ENCODE measurements around the gene FAM98C. TPM values are rescaled to one million over a fixed set of nuclear protein-coding genes. Genes with fewer than 3 reads are reported as not detected.

Gene FAM98C
- total RNA-seq, 2 donors from 2014 or later = 19.9 to 59.5 TPM

- H3K27me3 ChIP-seq (replicated peaks; ENCODE audit: insufficient read depth) = no peaks in the 10 kb centered on the region
- H3K9me3 ChIP-seq = no peaks in the 10 kb centered on the region
- H3K4me1 ChIP-seq (replicated peaks) = peaks cover 5% of the 10 kb centered on the region
- TF ChIP-seq POLR2AphosphoS5 (IDR thresholded peaks at IDR 0.05) (no peak), POLR2A (IDR thresholded peaks at IDR 0.05) (no peak)
- TF ChIP-seq, protein P1, sequence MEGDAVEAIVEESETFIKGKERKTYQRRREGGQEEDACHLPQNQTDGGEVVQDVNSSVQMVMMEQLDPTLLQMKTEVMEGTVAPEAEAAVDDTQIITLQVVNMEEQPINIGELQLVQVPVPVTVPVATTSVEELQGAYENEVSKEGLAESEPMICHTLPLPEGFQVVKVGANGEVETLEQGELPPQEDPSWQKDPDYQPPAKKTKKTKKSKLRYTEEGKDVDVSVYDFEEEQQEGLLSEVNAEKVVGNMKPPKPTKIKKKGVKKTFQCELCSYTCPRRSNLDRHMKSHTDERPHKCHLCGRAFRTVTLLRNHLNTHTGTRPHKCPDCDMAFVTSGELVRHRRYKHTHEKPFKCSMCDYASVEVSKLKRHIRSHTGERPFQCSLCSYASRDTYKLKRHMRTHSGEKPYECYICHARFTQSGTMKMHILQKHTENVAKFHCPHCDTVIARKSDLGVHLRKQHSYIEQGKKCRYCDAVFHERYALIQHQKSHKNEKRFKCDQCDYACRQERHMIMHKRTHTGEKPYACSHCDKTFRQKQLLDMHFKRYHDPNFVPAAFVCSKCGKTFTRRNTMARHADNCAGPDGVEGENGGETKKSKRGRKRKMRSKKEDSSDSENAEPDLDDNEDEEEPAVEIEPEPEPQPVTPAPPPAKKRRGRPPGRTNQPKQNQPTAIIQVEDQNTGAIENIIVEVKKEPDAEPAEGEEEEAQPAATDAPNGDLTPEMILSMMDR (IDR thresholded peaks at IDR 0.05) = no peak
- peaks cover 10 to 37% of the 10 kb centered on the region in 2 donors for H3K36me3 ChIP-seq
- WGBS = 87% methylated on average over 10 of the region's 10 CpGs
- DNase-seq (ENCODE audit: low spot score) = no peak
- intact Hi-C loops (cut with DNase I) = no loop called here
- H3K27ac ChIP-seq = no peak overlapping the region
- H3K4me3 ChIP-seq = no peak overlapping the region
Measured at GRCh38 chr19:38384209-38385027, 18.5 kb upstream of the FAM98C start.

DNA sequence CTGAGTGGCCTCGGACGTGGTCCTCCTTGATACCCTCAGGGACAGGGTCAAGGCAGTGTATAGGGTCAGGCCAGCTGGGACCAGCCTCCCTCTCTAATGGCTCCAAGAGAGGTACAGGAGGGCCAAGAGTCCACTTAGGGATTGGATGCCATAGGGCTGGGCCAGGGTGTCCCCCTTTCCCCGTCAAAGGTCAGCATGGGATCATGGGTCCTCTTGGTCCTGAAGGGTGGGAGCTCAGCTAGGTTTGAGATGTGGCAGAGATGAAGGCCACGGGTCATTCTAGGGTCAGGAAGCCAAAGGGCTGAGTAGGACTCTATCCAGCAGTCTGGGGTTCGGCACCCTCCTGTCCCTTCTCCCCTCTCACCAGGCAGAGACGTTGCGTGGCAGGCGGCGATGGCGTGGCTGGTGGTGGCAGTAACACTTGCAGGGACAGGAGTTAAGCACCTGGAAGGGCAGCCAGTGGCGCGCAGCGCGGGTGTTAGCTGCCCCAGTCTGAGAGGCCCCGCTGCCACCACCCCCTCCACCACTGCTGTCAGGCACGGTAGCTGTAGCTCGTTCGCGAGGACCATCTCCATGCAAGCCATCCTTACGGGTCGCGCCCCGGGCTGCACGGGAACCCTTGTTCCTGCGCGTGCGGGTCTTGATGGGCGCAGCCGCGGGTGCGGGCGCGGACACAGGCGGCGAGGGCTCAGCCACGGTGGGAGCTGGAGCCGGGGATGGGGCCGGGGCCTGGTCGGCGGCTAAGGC, 17.7 kb upstream of the FAM98C start:
- H3K27ac ChIP-seq = no peak overlapping the region
- H3K4me3 ChIP-seq = no peak overlapping the region
- no peak for DNase-seq (ENCODE audit: low spot score)
- peaks cover 5% of the 10 kb centered on the region for H3K4me1 ChIP-seq (replicated peaks)
- H3K27me3 ChIP-seq (replicated peaks; ENCODE audit: insufficient read depth) = no peaks in the 10 kb centered on the region
- TF ChIP-seq POLR2A (IDR thresholded peaks at IDR 0.05) = no peak
- TF ChIP-seq, protein P1 (IDR thresholded peaks at IDR 0.05) = no peak
- TF ChIP-seq POLR2AphosphoS5 (IDR thresholded peaks at IDR 0.05) = no peak
- 87% methylated on average over 36 of the region's 40 CpGs for WGBS
- no peaks in the 10 kb centered on the region for H3K9me3 ChIP-seq
- intact Hi-C loops (cut with DNase I) = no loop called here
- peaks cover 8 to 37% of the 10 kb centered on the region in 2 donors for H3K36me3 ChIP-seq

DNA sequence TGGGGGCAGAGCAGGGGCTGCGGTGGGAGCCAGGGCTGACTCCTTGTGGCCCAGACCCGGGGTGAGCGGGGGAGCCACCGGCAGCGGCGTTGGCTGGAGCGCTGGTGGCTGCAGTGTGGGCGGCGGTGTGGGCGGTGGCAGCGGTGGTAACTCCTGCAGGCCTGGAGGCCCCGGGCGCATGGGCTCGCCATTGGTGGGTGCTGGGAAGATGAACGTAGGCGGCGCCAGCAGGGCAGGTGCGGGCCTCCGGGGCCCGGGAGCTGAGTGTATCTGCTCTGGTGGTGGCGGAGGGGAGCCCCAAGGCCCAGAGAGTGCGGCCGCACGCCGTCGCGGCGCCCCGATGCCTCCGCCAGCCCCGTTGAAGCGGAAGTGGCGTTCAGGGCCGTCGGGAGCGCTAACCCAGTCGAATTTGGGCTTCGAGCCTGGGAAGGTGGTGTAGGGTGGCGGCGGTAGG, 17.1 kb upstream of the FAM98C start:
- no peak overlapping the region for H3K4me3 ChIP-seq
- H3K36me3 ChIP-seq = peaks cover 5 to 34% of the 10 kb centered on the region in 2 donors
- TF ChIP-seq POLR2A (IDR thresholded peaks at IDR 0.05) (no peak), POLR2AphosphoS5 (IDR thresholded peaks at IDR 0.05) (no peak)
- TF ChIP-seq, protein P1 (IDR thresholded peaks at IDR 0.05) = no peak
- WGBS = 80% methylated on average over 37 of the region's 40 CpGs
- no peaks in the 10 kb centered on the region for H3K9me3 ChIP-seq
- intact Hi-C loops (cut with DNase I) = no loop called here
- DNase-seq (ENCODE audit: low spot score) = no peak
- H3K27ac ChIP-seq = no peak overlapping the region
- H3K27me3 ChIP-seq (replicated peaks; ENCODE audit: insufficient read depth) = no peaks in the 10 kb centered on the region
- H3K4me1 ChIP-seq (replicated peaks) = peaks cover 5% of the 10 kb centered on the region

- intact Hi-C loops (cut with DNase I) = no loop called here
- H3K27ac ChIP-seq = no peak overlapping the region
- 59% methylated on average over 61 of the region's 61 CpGs for WGBS
- TF ChIP-seq POLR2AphosphoS5 (IDR thresholded peaks at IDR 0.05) = no peak
- no peak for TF ChIP-seq POLR2A (IDR thresholded peaks at IDR 0.05)
- TF ChIP-seq, protein P1 (IDR thresholded peaks at IDR 0.05) = no peak
- peaks cover 3 to 29% of the 10 kb centered on the region in 2 donors for H3K36me3 ChIP-seq
- peaks cover 5% of the 10 kb centered on the region for H3K4me1 ChIP-seq (replicated peaks)
- no peak for DNase-seq (ENCODE audit: low spot score)
- H3K4me3 ChIP-seq = no peak overlapping the region
- no peaks in the 10 kb centered on the region for H3K9me3 ChIP-seq
- H3K27me3 ChIP-seq (replicated peaks; ENCODE audit: insufficient read depth) = no peaks in the 10 kb centered on the region
Measured at GRCh38 chr19:38386300-38386970, 16.5 kb upstream of the FAM98C start.

Data from prostate gland (tissue), 2 donors.